OCI-LY3 (cell line): ENCODE measurements around the gene ZNF641.
"Not testable (repeated sequence)": the region's sequence is repeated elsewhere in the genome, so short reads cannot be mapped to it uniquely, and the experiment has no call there.

Experiments used
- H2AFZ ChIP-seq: fragments of 200-600, 300-600 bp; shearing (Covaris generic); 2 replicates; pipeline ENCODE4 v1.6.0; 2014; ENCODE audit warnings: antibody characterized with exemption, low read depth, low read length
- H3K27ac ChIP-seq: fragments of 200-600, 300-600 bp; sonication (generic); 2 replicates; pipeline ENCODE4 v1.5.1; 2014; ENCODE audit warnings: mild to moderate bottlenecking, low read length, moderate library complexity, mixed read lengths
- H3K27me3 ChIP-seq: fragments of 200-600, 300-600 bp; sonication (generic); 2 replicates; pipeline ENCODE4 v1.6.1; 2014; ENCODE audit warnings: low read depth, low read length, mixed read lengths
- H3K36me3 ChIP-seq: fragments of 200-600, 300-600 bp; sonication (generic); replicated peaks from 2 replicates; pipeline ENCODE3; 2014; ENCODE audit warnings: low read depth, low read length, mixed read lengths
- H3K4me1 ChIP-seq: fragments of 300-600, 200-600 bp; sonication (generic); 2 replicates; pipeline ENCODE4 v1.6.1; 2014; ENCODE audit warnings: low read length, mixed read lengths
- H3K4me2 ChIP-seq: fragments of 200-600, 300-600 bp; sonication (generic); 2 replicates; pipeline ENCODE4 v1.6.1; 2014; ENCODE audit warnings: low read length, mixed read lengths
- H3K4me3 ChIP-seq: fragments of 300-600, 200-600 bp; sonication (generic); 2 replicates; pipeline ENCODE4 v1.5.1; 2014; ENCODE audit warnings: antibody characterized with exemption, mild to moderate bottlenecking, low read length, moderate library complexity
- H3K79me2 ChIP-seq: fragments of 300-600, 200-600 bp; shearing (Covaris generic); 2 replicates; pipeline ENCODE4 v1.6.1; 2014; ENCODE audit warnings: mild to moderate bottlenecking, low read length, mixed read lengths
- H3K9ac ChIP-seq: fragments of 300-600, 200-600 bp; shearing (Covaris generic); 2 replicates; pipeline ENCODE4 v1.6.0; 2014; ENCODE audit warnings: mild to moderate bottlenecking, low read length, moderate library complexity
- H3K9me3 ChIP-seq: fragments of 200-600, 300-600 bp; shearing (Covaris generic); 2 replicates; pipeline ENCODE4 v1.6.1; 2014; ENCODE audit warnings: low read length, mixed read lengths; ENCODE audit not compliant: insufficient read depth
- H4K20me1 ChIP-seq: fragments of 200-600, 300-600 bp; sonication (generic); 2 replicates; pipeline ENCODE4 v1.6.1; 2016; ENCODE audit warnings: low read length, mixed read lengths; ENCODE audit not compliant: insufficient read depth
- EZH2phosphoT487 ChIP-seq: fragments of 200-600 bp; shearing (Covaris generic); IDR thresholded peaks from 2 replicates; pipeline ENCODE4 v1.6.1; 2018; ENCODE audit warnings: antibody characterized with exemption, mixed run types, low read depth
- TF ChIP-seq, protein P1 (sequence below): fragments of 200-600, 300-600 bp; sonication (generic); IDR thresholded peaks from 2 replicates; pipeline ENCODE4 v1.5.1; 2014; ENCODE audit warnings: antibody characterized with exemption, low read length, low read depth

Gene ZNF641

DNA sequence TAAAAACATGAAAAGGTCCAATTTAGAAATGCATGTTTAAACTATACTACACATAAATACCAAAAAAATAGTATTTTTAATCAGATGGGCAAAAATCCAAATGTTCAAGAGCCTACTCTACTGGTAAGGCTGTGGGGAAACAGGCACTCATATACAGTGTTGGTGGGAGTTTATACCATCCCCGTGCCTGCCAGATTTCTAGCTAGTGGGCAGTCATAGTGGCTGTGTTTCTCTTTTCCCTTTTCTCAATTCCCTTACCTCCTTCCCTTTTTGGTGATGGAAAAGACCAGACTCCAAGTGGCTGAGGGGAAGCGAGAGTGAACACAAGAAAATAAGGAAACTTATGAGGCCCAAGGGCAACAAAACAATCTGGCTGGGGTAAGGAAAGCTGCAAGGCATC, 14.7 kb downstream of the ZNF641 start:
- no peak overlapping the region for H3K4me3 ChIP-seq
- no peaks in the 10 kb centered on the region for H3K79me2 ChIP-seq
- H3K9me3 ChIP-seq, result no peaks in the 10 kb centered on the region; the same call in 1 of the 2 replicates
- TF ChIP-seq, protein P1, sequence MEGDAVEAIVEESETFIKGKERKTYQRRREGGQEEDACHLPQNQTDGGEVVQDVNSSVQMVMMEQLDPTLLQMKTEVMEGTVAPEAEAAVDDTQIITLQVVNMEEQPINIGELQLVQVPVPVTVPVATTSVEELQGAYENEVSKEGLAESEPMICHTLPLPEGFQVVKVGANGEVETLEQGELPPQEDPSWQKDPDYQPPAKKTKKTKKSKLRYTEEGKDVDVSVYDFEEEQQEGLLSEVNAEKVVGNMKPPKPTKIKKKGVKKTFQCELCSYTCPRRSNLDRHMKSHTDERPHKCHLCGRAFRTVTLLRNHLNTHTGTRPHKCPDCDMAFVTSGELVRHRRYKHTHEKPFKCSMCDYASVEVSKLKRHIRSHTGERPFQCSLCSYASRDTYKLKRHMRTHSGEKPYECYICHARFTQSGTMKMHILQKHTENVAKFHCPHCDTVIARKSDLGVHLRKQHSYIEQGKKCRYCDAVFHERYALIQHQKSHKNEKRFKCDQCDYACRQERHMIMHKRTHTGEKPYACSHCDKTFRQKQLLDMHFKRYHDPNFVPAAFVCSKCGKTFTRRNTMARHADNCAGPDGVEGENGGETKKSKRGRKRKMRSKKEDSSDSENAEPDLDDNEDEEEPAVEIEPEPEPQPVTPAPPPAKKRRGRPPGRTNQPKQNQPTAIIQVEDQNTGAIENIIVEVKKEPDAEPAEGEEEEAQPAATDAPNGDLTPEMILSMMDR, result no peak
- no peak for TF ChIP-seq EZH2phosphoT487
- no peaks in the 10 kb centered on the region for H3K27me3 ChIP-seq
- no peak overlapping the region for H3K27ac ChIP-seq
- H3K4me1 ChIP-seq, result peaks cover 14% of the 10 kb centered on the region
- H2AFZ ChIP-seq, result no peak overlapping the region
- H3K36me3 ChIP-seq, result peaks cover 4% of the 10 kb centered on the region
- H3K9ac ChIP-seq, result no peak overlapping the region
- no peak overlapping the region for H3K4me2 ChIP-seq
- no peaks in the 10 kb centered on the region for H4K20me1 ChIP-seq

DNA sequence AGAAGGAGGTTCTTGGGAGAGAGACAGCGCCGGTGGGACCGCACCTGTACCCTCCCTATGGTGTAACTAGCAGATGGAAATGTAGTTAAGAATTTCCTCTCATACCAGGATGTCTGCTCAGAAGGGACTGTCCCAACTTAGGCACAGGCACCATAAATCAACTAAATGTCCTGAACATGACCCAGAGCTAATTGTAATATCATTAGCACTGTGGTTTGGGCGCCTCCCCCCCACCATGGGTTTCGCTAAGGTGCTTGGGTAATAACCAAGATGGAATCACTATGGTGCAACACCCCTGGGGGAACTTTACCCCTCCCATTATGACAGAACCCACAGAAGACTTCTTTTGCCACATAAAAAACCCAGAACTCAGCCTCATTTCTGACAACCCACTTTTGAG, 15.9 kb downstream of the ZNF641 start:
- TF ChIP-seq, protein P1, result no peak
- TF ChIP-seq EZH2phosphoT487, result no peak
- H3K27me3 ChIP-seq, result no peaks in the 10 kb centered on the region

DNA sequence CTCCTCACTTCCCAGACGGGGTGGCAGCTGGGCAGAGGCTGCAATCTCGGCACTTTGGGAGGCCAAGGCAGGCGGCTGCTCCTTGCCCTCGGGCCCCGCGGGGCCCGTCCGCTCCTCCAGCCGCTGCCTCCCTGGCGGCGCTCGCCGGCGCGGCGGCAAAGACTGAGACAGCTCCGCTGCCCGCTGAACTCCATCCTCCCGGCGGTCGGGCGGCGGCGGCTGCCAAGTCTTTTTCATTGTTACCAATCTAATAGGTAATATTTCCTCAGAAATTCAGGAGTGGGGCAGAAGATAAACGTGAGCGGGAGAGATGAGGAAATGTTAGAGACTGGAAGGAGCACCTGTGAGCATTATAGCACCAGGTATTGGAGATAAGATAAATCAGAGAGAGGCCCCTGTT, 17.0 kb downstream of the ZNF641 start:
- H3K9ac ChIP-seq, H2AFZ ChIP-seq, H3K4me3 ChIP-seq, H3K79me2 ChIP-seq, H3K36me3 ChIP-seq, H3K27ac ChIP-seq, H3K27me3 ChIP-seq, H3K4me2 ChIP-seq, H3K9me3 ChIP-seq, H4K20me1 ChIP-seq: not testable (repeated sequence)
- H3K4me1 ChIP-seq, result peaks cover 14% of the 10 kb centered on the region

More for the DNA sequence above, 15.9 kb downstream of the ZNF641 start:
- no peak overlapping the region for H2AFZ ChIP-seq
- H3K36me3 ChIP-seq, result peaks cover 4% of the 10 kb centered on the region
- H3K79me2 ChIP-seq, result no peaks in the 10 kb centered on the region
- no peak overlapping the region for H3K27ac ChIP-seq
- H3K9ac ChIP-seq, result no peak overlapping the region
- H4K20me1 ChIP-seq, result no peaks in the 10 kb centered on the region
- peaks cover 14% of the 10 kb centered on the region for H3K4me1 ChIP-seq
- no peaks in the 10 kb centered on the region; the same call in 1 of the 2 replicates for H3K9me3 ChIP-seq
- H3K4me3 ChIP-seq, result 0 out of 2 replicates have a peak overlapping the region, but pooled peaks have one; percentile 24
- H3K4me2 ChIP-seq, result peak overlapping the region; percentile 9; the same call in 1 of the 2 replicates

DNA sequence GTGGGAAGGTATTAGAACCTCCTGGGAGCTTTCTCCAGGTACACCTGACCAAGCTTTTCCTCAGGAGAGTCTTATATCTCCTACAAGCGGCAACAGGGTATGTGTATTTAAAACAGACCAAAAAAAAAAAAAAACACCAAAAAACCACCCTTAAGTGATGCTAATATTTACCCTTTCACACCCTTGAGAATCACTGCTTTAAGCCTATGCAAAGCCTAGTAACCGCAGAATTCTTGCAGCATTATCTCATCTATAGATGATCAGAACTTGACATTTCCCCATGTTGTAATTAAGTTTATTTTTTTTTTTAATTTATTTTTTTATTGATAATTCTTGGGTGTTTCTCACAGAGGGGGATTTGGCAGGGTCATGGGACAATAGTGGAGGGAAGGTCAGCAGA, 19.3 kb downstream of the ZNF641 start:
- H3K27me3 ChIP-seq, result no peaks in the 10 kb centered on the region
- TF ChIP-seq, protein P1, result no peak
- TF ChIP-seq EZH2phosphoT487, result no peak
- no peak overlapping the region for H2AFZ ChIP-seq
- peaks cover under 1% of the 10 kb centered on the region for H3K36me3 ChIP-seq
- no peak overlapping the region for H3K4me2 ChIP-seq
- no peak overlapping the region for H3K27ac ChIP-seq
- H3K9me3 ChIP-seq, result no peaks in the 10 kb centered on the region; the same call in 1 of the 2 replicates
- no peaks in the 10 kb centered on the region for H4K20me1 ChIP-seq
- H3K4me3 ChIP-seq, result no peak overlapping the region
- peaks cover 14% of the 10 kb centered on the region for H3K4me1 ChIP-seq
- no peaks in the 10 kb centered on the region for H3K79me2 ChIP-seq
- no peak overlapping the region for H3K9ac ChIP-seq
